SK-N-SH (cell line): ENCODE measurements around the gene CNST. TPM values are rescaled to one million over a fixed set of nuclear protein-coding genes. Genes with fewer than 3 reads are reported as not detected.

Experiments used
- CTCF ChIA-PET: fragments of 300-600, 350-600 bp; formaldehyde crosslinking; extraction: SDS; loops from one replicate; lab custom pipeline; 2021; lab: Yijun Ruan, JAX
- POLR2A ChIA-PET: fragments of 350-600 bp; sonication (Branson Sonifier 250); formaldehyde crosslinking; extraction: SDS; loops from one replicate; lab custom pipeline; 2020; ENCODE audit warnings: antibody characterized with exemption, inconsistent platforms; lab: Yijun Ruan, JAX
- DNase-seq: peaks from one replicate; pipeline ENCODE4 v3.0.0; 2012
- H2AFZ ChIP-seq: fragments of 200-600 bp; sonication (generic); 2 replicates; pipeline ENCODE4 v1.8.1; 2016; ENCODE audit warnings: antibody characterized with exemption, mild to moderate bottlenecking, low read depth
- H3F3A ChIP-seq: fragments of 200-600 bp; sonication (generic); replicated peaks from 2 replicates; pipeline ENCODE3; 2016; ENCODE audit warnings: antibody characterized with exemption, mild to moderate bottlenecking; ENCODE audit not compliant: insufficient read depth
- H3K27ac ChIP-seq, 2 experiments: fragments of 200-500 bp in 1 of 2; fragments of 200-600 bp in 1 of 2; sonication (Bioruptor generic) in 1 of 2; sonication (generic), shearing (Covaris generic) in 1 of 2; 2 replicates each; pipeline versions ENCODE4 v1.5.1 to v1.6.1; 2014 to 2016; ENCODE audit warnings: low read depth in 2 of 2, inconsistent platforms in 1 of 2, low read length in 1 of 2, mild to moderate bottlenecking in 1 of 2, mixed read lengths in 1 of 2
- H3K27me3 ChIP-seq: fragments of 200-600 bp; sonication (generic), shearing (Covaris generic); 2 replicates; pipeline ENCODE4 v1.6.1; 2016; ENCODE audit warnings: mixed run types; ENCODE audit not compliant: insufficient read depth
- H3K36me3 ChIP-seq, 2 experiments: fragments of 200-500 bp in 1 of 2; fragments of 200-600 bp in 1 of 2; sonication (Bioruptor generic) in 1 of 2; sonication (generic) in 1 of 2; replicated peaks in 1 of 2; 2 replicates each; pipeline versions ENCODE3 to v1.5.1; 2014 to 2016; ENCODE audit warnings: low read length in 1 of 2, mild to moderate bottlenecking in 1 of 2; ENCODE audit not compliant: insufficient read depth in 2 of 2, control insufficient read depth in 1 of 2
- H3K4me1 ChIP-seq, 2 experiments: fragments of 200-500 bp in 1 of 2; fragments of 200-600 bp in 1 of 2; sonication (Bioruptor generic) in 1 of 2; sonication (generic), shearing (Covaris generic) in 1 of 2; 2 replicates each; pipeline versions ENCODE4 v1.5.1 to v1.6.1; 2014 to 2016; ENCODE audit warnings: low read depth in 1 of 2, low read length in 1 of 2, mixed run types in 1 of 2; ENCODE audit not compliant: insufficient read depth in 2 of 2, control insufficient read depth in 1 of 2
- H3K4me2 ChIP-seq: fragments of 200-600 bp; sonication (generic), shearing (Covaris generic); 2 replicates; pipeline ENCODE4 v1.6.1; 2017; ENCODE audit warnings: mixed run types
- H3K4me3 ChIP-seq, 2 experiments: fragments of 200-500 bp in 1 of 2; fragments of 200-600 bp in 1 of 2; sonication (Bioruptor generic) in 1 of 2; sonication (generic), shearing (Covaris generic) in 1 of 2; 2 replicates each; pipeline versions ENCODE4 v1.5.1 to v1.8.1; 2014 to 2016; ENCODE audit warnings: low read depth in 2 of 2, inconsistent platforms in 1 of 2, low read length in 1 of 2, mild to moderate bottlenecking in 1 of 2, mixed read lengths in 1 of 2, moderate library complexity in 1 of 2
- H3K79me2 ChIP-seq: fragments of 200-600 bp; sonication (generic); 2 replicates; pipeline ENCODE4 v1.8.1; 2017; ENCODE audit warnings: mild to moderate bottlenecking; ENCODE audit not compliant: insufficient read depth
- H3K9ac ChIP-seq: fragments of 200-600 bp; sonication (generic); 2 replicates; pipeline ENCODE4 v1.6.1; 2017; ENCODE audit warnings: mixed run types
- H3K9me2 ChIP-seq: fragments of 200-600 bp; sonication (generic); 2 replicates; pipeline ENCODE4 v1.6.1; 2017; ENCODE audit warnings: mixed run types
- H3K9me3 ChIP-seq: fragments of 200-600 bp; sonication (generic); 2 replicates; pipeline ENCODE4 v1.6.1; 2017; ENCODE audit warnings: mixed run types, mild to moderate bottlenecking, moderate library complexity
- H4K20me1 ChIP-seq: fragments of 200-600 bp; sonication (generic); 2 replicates; pipeline ENCODE4 v1.6.1; 2017; ENCODE audit warnings: mild to moderate bottlenecking, mixed run types; ENCODE audit not compliant: insufficient read depth
- ELF1 ChIP-seq: IDR thresholded peaks from 2 replicates; pipeline ENCODE4 v1.4.0; 2012
- EZH2phosphoT487 ChIP-seq: fragments of 200-600 bp; sonication (generic); IDR thresholded peaks from 2 replicates; pipeline ENCODE4 v1.6.1; 2017; ENCODE audit warnings: low read depth, mixed run types, mild to moderate bottlenecking, antibody characterized with exemption, moderate library complexity, borderline replicate concordance
- FOSL2 ChIP-seq: IDR thresholded peaks from 2 replicates; pipeline ENCODE4 v1.4.0; 2012; ENCODE audit warnings: low read depth, mild to moderate bottlenecking, moderate library complexity, borderline replicate concordance
- GABPA ChIP-seq: IDR thresholded peaks from 2 replicates; pipeline ENCODE4 v1.4.0; 2012; ENCODE audit warnings: low read depth, mild to moderate bottlenecking
- GATA2 ChIP-seq: sonication (generic); formaldehyde crosslinking; IDR thresholded peaks from 2 replicates; pipeline ENCODE4 v1.5.0; 2020; ENCODE audit warnings: mild to moderate bottlenecking, missing genetic modification reagents
- JUND ChIP-seq: IDR thresholded peaks from 2 replicates; pipeline ENCODE4 v1.4.0; 2012
- MXI1 ChIP-seq: IDR thresholded peaks from 2 replicates; pipeline ENCODE4 v1.6.1; 2012; ENCODE audit warnings: mild to moderate bottlenecking, low read depth, low read length, improper control_type of control experiment
- NRF1 ChIP-seq: IDR thresholded peaks from 2 replicates; pipeline ENCODE4 v1.6.1; 2012; ENCODE audit warnings: low read depth, mild to moderate bottlenecking, low read length
- POLR2AphosphoS5 ChIP-seq: IDR thresholded peaks from 2 replicates; pipeline ENCODE4 v1.6.1; 2012; ENCODE audit warnings: low read depth, low read length
- RCOR1 ChIP-seq: fragments of 150-350 bp; IDR thresholded peaks from 2 replicates; pipeline ENCODE4 v1.6.1; 2017; ENCODE audit warnings: antibody characterized with exemption, low read length
- RXRA ChIP-seq: IDR thresholded peaks from 2 replicates; pipeline ENCODE4 v1.4.0; 2012; ENCODE audit warnings: low read depth, mild to moderate bottlenecking, borderline replicate concordance
- SMC3 ChIP-seq: IDR thresholded peaks from 2 replicates; pipeline ENCODE4 v1.6.1; 2012; ENCODE audit warnings: low read depth, low read length, improper control_type of control experiment
- TAF1 ChIP-seq: IDR thresholded peaks from 2 replicates; pipeline ENCODE4 v1.6.1; 2012; ENCODE audit warnings: low read depth, mild to moderate bottlenecking, low read length, moderate library complexity, borderline replicate concordance
- TCF12 ChIP-seq: IDR thresholded peaks from 2 replicates; pipeline ENCODE4 v1.4.0; 2012
- WGBS: methylation state at CpG from one replicate; pipeline ENCODE4 v1.1.6; 2017; ENCODE audit warnings: low lambda C conversion rate; 5-methylcytosine and 5-hydroxymethylcytosine counted together
- polyA plus RNA-seq, 3 experiments: library from polyadenylated mRNA; depleted of rRNA; stranded (reverse); fragments of >200 nt; gene quantifications; 2 replicates each; pipeline ENCODE4 v1.2.3, GENCODE V29; 2012
- TF ChIP-seq, protein P1 (sequence below): fragments of 150-350 bp; IDR thresholded peaks from 2 replicates; pipeline ENCODE4 v1.6.1; 2016; ENCODE audit warnings: mild to moderate bottlenecking, low read depth, low read length
- TF ChIP-seq, protein P2 (sequence below): IDR thresholded peaks from 2 replicates; pipeline ENCODE4 v1.4.0; 2012; ENCODE audit warnings: low read depth
- TF ChIP-seq, protein P3 (sequence below): IDR thresholded peaks from 2 replicates; pipeline ENCODE4; 2012
- TF ChIP-seq, protein P4 (sequence below): IDR thresholded peaks from 2 replicates; pipeline ENCODE4 v1.4.0; 2012; ENCODE audit warnings: low read depth, borderline replicate concordance

The CNST gene
- polyA plus RNA-seq, 1 of the 3 experiments (the other 2 are of a cell fraction) = 21.7 TPM

DNA sequence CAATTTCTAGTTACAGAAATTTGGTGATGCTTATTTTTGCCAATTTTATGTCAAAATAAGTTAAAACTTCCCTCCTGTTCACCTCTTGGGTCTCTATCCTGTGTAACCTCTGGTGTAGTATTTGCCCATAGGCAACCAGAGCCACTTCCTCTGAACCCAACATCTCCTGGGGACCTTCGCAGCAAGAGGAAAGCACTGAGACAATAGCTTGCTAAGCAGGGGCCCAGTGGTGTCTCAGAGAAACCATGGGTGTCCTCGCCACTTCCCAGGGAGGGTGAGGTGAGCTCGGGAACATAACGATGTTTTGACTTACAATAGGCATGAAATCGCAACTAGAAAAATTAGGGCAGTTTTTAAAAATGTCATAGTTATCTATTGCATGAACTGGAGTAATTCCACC lies 101.5 kb downstream of the CNST start (continued):
- TF ChIP-seq GATA2 (CRISPR knock-in tag) (no peak), EZH2phosphoT487 (no peak)

DNA sequence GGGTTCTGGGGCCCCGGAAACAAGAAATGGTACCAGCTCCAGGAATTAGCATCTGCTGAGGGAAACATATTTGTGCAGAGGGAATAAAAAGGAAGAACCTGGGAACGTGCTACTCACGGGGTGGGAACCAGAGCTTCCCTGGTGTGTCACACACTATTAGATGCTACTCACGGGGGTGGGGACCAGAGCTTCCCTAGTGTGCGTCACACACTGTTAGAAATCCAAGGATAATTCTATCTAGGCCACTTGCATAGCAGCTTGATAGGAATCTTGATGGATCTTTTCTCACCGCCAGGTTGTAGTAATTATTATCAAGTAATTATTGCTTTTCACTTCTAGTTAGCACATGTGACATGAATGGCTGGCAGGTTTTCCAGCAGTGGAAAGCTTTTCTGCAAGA lies 103.4 kb downstream of the CNST start:
- H3K36me3 ChIP-seq = peaks cover 27 to 42% of the 10 kb centered on the region in 2 experiments
- H3F3A ChIP-seq = no peaks in the 10 kb centered on the region
- no peaks in the 10 kb centered on the region for H3K9me2 ChIP-seq
- ChIA-PET CTCF (interaction anchor here (0.9 to 1.5 kb wide), 2 partner anchors 20 to 28 kb away, joined by 4 to 7 read pairs; no protein-coding TSS in a partner anchor), POLR2A (no interaction called here)
- H3K4me2 ChIP-seq = no peak overlapping the region
- DNase-seq = no peak
- no peaks in the 10 kb centered on the region for H3K79me2 ChIP-seq
- no peak overlapping the region for H3K27ac ChIP-seq
- 99% methylated on average over 6 of the region's 6 CpGs for WGBS
- no peak overlapping the region for H3K9ac ChIP-seq
- no peaks in the 10 kb centered on the region for H4K20me1 ChIP-seq
- no peak for TF ChIP-seq GABPA
- no peak for TF ChIP-seq MXI1
- TF ChIP-seq, protein P1, sequence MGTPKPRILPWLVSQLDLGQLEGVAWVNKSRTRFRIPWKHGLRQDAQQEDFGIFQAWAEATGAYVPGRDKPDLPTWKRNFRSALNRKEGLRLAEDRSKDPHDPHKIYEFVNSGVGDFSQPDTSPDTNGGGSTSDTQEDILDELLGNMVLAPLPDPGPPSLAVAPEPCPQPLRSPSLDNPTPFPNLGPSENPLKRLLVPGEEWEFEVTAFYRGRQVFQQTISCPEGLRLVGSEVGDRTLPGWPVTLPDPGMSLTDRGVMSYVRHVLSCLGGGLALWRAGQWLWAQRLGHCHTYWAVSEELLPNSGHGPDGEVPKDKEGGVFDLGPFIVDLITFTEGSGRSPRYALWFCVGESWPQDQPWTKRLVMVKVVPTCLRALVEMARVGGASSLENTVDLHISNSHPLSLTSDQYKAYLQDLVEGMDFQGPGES = no peak
- no peak for TF ChIP-seq FOSL2
- TF ChIP-seq, protein P2, sequence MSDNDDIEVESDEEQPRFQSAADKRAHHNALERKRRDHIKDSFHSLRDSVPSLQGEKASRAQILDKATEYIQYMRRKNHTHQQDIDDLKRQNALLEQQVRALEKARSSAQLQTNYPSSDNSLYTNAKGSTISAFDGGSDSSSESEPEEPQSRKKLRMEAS = no peak
- TF ChIP-seq JUND = no peak
- no peaks in the 10 kb centered on the region for H3K9me3 ChIP-seq
- H3K27me3 ChIP-seq = no peaks in the 10 kb centered on the region
- H2AFZ ChIP-seq = no peak overlapping the region
- no peaks in the 10 kb centered on the region for H3K4me1 ChIP-seq
- no peak overlapping the region for H3K4me3 ChIP-seq

DNA sequence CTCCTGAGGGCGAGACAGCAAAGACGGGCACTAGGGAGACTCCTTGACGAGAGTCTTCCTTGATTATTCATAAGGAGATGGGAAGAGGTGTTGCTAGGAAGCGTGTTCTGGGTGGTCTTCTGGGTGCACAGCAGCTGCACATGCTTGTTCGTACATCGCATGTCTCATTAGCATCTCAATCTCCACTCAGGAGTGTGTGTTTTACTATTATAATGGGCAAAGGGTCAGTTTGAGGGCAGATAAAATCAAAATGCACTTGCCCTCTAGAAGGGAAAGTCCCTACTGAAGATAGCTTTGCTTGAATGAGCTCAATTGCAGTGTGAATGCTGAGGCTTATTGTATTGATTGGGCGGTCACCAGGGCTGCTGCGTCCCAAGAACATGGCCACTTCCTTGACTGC lies 107.8 kb downstream of the CNST start:
- H3K9me3 ChIP-seq = no peaks in the 10 kb centered on the region
- no peaks in the 10 kb centered on the region for H4K20me1 ChIP-seq
- H3K4me2 ChIP-seq = no peak overlapping the region
- no peak overlapping the region for H3K4me3 ChIP-seq
- no peak for TF ChIP-seq MXI1
- no peak for TF ChIP-seq RXRA
- TF ChIP-seq ELF1 = no peak
- TF ChIP-seq, protein P2 = no peak
- TF ChIP-seq JUND = no peak
- no peak for TF ChIP-seq SMC3
- TF ChIP-seq, protein P3, sequence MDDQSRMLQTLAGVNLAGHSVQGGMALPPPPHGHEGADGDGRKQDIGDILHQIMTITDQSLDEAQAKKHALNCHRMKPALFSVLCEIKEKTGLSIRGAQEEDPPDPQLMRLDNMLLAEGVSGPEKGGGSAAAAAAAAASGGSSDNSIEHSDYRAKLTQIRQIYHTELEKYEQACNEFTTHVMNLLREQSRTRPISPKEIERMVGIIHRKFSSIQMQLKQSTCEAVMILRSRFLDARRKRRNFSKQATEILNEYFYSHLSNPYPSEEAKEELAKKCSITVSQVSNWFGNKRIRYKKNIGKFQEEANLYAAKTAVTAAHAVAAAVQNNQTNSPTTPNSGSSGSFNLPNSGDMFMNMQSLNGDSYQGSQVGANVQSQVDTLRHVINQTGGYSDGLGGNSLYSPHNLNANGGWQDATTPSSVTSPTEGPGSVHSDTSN = no peak
- TF ChIP-seq, protein P1 = no peak
- no peak for TF ChIP-seq TCF12
- no peak for TF ChIP-seq RCOR1
- TF ChIP-seq GABPA = no peak
- TF ChIP-seq POLR2AphosphoS5 = no peak
- TF ChIP-seq, protein P4, sequence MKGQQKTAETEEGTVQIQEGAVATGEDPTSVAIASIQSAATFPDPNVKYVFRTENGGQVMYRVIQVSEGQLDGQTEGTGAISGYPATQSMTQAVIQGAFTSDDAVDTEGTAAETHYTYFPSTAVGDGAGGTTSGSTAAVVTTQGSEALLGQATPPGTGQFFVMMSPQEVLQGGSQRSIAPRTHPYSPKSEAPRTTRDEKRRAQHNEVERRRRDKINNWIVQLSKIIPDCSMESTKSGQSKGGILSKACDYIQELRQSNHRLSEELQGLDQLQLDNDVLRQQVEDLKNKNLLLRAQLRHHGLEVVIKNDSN = no peak
- TF ChIP-seq TAF1 = no peak
- no peak for TF ChIP-seq NRF1
- TF ChIP-seq, all 33 proteins: peak for 0
- Histone ChIP-seq H3K4me1 (peaks cover 0 to 1% of the 10 kb centered on the region in 2 experiments; a peak in 1 of 4 replicates), H3K27me3 (no peaks in the 10 kb centered on the region), H3K9me2 (no peaks in the 10 kb centered on the region), H3K79me2 (no peaks in the 10 kb centered on the region), H3F3A (no peaks in the 10 kb centered on the region), H3K9ac (no peak overlapping the region), H3K27ac (no peak overlapping the region), H2AFZ (no peak overlapping the region), H3K36me3 (peaks cover 12 to 19% of the 10 kb centered on the region in 2 experiments)
- ChIA-PET CTCF (no interaction called here), POLR2A (no interaction called here)
- 97% methylated on average over 8 of the region's 8 CpGs for WGBS
- DNase-seq = no peak
